Glutamatergic neuron (in vitro differentiated cells): Measurements from ENCODE around the gene CFAP61. TPM values are rescaled to one million over a fixed set of nuclear protein-coding genes. Genes with fewer than 3 reads are reported as not detected.

Experiments used
- DNase-seq: peaks from one replicate; pipeline ENCODE4 v3.0.0; 2022
- H3K27ac Mint-ChIP-seq: one replicate; pipeline ENCODE4 v1.8.0; 2020; ENCODE audit warnings: mild to moderate bottlenecking, mixed read lengths, inconsistent platforms; ENCODE audit not compliant: unreplicated experiment
- H3K27me3 Mint-ChIP-seq: one replicate; pipeline ENCODE4 v1.8.0; 2020; ENCODE audit warnings: mild to moderate bottlenecking, moderate library complexity, mixed read lengths, inconsistent platforms; ENCODE audit not compliant: unreplicated experiment
- H3K36me3 Mint-ChIP-seq: one replicate; pipeline ENCODE4 v1.8.0; 2020; ENCODE audit warnings: mild to moderate bottlenecking, mixed read lengths, inconsistent platforms; ENCODE audit not compliant: unreplicated experiment
- H3K4me1 Mint-ChIP-seq: one replicate; pipeline ENCODE4 v1.8.0; 2020; ENCODE audit warnings: mild to moderate bottlenecking, low read depth, mixed read lengths, inconsistent platforms; ENCODE audit not compliant: unreplicated experiment
- H3K4me3 Mint-ChIP-seq: one replicate; pipeline ENCODE4 v1.8.0; 2020; ENCODE audit warnings: mild to moderate bottlenecking, mixed read lengths, inconsistent platforms; ENCODE audit not compliant: unreplicated experiment
- H3K9me3 Mint-ChIP-seq: one replicate; pipeline ENCODE4 v1.8.0; 2020; ENCODE audit warnings: mild to moderate bottlenecking, moderate library complexity, mixed read lengths, inconsistent platforms; ENCODE audit not compliant: unreplicated experiment
- CTCF ChIP-seq: fragments of 200-600 bp; sonication (generic); IDR thresholded peaks from one replicate; pipeline ENCODE4 v1.5.0; 2021; ENCODE audit not compliant: partially characterized antibody, unreplicated experiment
- total RNA-seq: library from RNA; stranded (reverse); fragmentation: NEBNext Ultra II Directional; extraction: Animal tissue kit (Norgen Biotek cat#: 25700); gene quantifications from one replicate; pipeline ENCODE4 v1.2.1, GENCODE V29; 2021; ENCODE audit not compliant: unreplicated experiment

The CFAP61 gene
- total RNA-seq, 1 donor from 2014 or later: 5.0 TPM

- Mint-ChIP-seq H3K27ac (no peak overlapping the region), H3K36me3 (no peaks in the 10 kb centered on the region), H3K4me1 (peaks cover 23% of the 10 kb centered on the region), H3K27me3 (peaks cover 2% of the 10 kb centered on the region), H3K9me3 (peaks cover 2% of the 10 kb centered on the region), H3K4me3 (no peak overlapping the region)
- DNase-seq: no peak
- no peak for TF ChIP-seq CTCF
Measured at GRCh38 chr20:20021835-20022234, 30.5 kb upstream of the CFAP61 start.

GRCh38 chr20:20022498-20022897, 29.8 kb upstream of the CFAP61 start:
- no peak for DNase-seq
- peaks cover 21% of the 10 kb centered on the region for H3K4me1 Mint-ChIP-seq
- H3K36me3 Mint-ChIP-seq: no peaks in the 10 kb centered on the region
- no peak overlapping the region for H3K4me3 Mint-ChIP-seq
- peaks cover 2% of the 10 kb centered on the region for H3K27me3 Mint-ChIP-seq
- no peak for TF ChIP-seq CTCF
- H3K9me3 Mint-ChIP-seq: no peaks in the 10 kb centered on the region
- no peak overlapping the region for H3K27ac Mint-ChIP-seq

GRCh38 chr20:20023395-20023794, 28.9 kb upstream of the CFAP61 start:
- peaks cover 2% of the 10 kb centered on the region for H3K27me3 Mint-ChIP-seq

GRCh38 chr20:20024942-20025341, 27.4 kb upstream of the CFAP61 start:
- TF ChIP-seq CTCF: no peak
- Mint-ChIP-seq H3K27ac (no peak overlapping the region), H3K36me3 (no peaks in the 10 kb centered on the region), H3K4me3 (no peak overlapping the region), H3K27me3 (peaks cover 2% of the 10 kb centered on the region), H3K9me3 (no peaks in the 10 kb centered on the region), H3K4me1 (peaks cover 14% of the 10 kb centered on the region)
- no peak for DNase-seq

More at GRCh38 chr20:20023395-20023794, 28.9 kb upstream of the CFAP61 start:
- peaks cover 18% of the 10 kb centered on the region for H3K4me1 Mint-ChIP-seq
- no peak overlapping the region for H3K27ac Mint-ChIP-seq
- TF ChIP-seq CTCF: no peak
- no peaks in the 10 kb centered on the region for H3K9me3 Mint-ChIP-seq
- no peak for DNase-seq
- no peak overlapping the region for H3K4me3 Mint-ChIP-seq
- H3K36me3 Mint-ChIP-seq: no peaks in the 10 kb centered on the region

DNA sequence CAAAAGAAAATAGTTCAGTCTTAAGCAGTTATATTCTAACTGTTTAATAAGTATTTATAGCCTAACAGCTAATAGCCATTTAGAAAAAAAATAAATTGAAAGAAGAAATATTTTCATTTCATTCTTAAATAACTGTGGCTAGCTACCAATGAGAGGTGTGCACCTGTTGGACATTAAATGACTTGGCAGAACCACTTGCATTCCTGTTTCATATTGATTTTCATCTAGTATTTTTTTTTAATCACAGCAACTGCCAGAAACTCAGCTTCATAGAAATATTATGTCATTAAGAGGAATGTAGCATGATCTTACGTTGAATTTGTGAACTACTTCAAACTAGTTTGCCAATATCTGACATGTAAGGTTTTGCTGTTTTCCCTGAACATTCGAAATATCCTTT, 25.0 kb upstream of the CFAP61 start:
- Mint-ChIP-seq H3K27me3 (no peaks in the 10 kb centered on the region), H3K4me3 (no peak overlapping the region), H3K27ac (no peak overlapping the region), H3K4me1 (no peaks in the 10 kb centered on the region), H3K9me3 (no peaks in the 10 kb centered on the region), H3K36me3 (no peaks in the 10 kb centered on the region)
- TF ChIP-seq CTCF: no peak
- no peak for DNase-seq
